CD4-positive, alpha-beta T cell treated with Interleukin-6 at 100 ng/mL for 8 hours (primary cell): ENCODE data around the gene RPS27A.
"Not testable (repeated sequence)": the region's sequence is repeated elsewhere in the genome, so short reads cannot be mapped to it uniquely, and the experiment has no call there.

Source experiments
- DNase-seq: peaks from one replicate; pipeline ENCODE4 v3.0.0-alpha.2; 2020; ENCODE audit warnings: mixed read lengths, low spot score

The RPS27A gene

DNA sequence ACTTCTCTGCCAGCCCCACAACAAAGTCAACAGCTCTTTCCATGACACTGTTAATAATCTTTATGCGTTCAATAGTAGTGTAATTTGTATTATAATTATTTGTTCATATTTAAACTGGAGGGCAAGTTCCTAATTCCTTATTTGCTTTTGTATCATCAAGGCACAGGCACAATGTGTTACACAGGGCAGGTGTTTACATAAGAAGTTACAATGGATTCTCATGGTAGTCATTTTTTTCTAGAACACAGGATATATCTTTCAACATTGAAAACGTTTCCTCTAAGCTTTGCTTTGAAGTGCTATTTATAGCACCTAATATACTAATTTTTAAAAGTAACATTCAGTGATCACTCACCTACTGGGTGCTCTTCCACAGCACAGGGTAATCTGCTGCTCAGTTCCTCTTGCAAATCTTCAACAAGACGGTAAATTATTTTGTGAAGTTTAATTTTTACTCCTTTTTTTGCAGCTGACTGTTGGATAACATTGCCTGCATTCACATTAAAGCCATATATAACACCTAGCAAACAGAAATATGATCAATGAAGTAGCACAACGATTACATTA lies 7.3 kb downstream of the RPS27A start:
- no peak for DNase-seq

DNA sequence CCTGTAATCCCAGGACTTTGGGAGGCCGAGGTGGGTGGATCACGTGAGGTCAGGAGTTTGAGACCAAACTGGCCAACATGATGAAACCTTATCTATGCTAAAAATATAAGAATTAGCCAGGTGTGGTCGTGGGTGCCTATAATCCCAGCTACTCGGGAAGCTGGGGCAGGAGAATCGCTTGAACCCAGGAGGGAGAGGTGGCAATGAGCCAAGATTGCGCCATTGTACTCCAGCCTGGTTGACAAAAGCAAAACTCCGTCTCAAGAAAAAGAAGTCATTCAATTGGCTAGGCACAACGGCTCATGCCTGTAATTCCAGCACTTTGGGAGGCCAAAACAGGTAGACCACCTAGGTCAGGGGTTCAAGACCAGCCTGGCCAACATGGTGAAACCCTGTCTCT lies 9.1 kb downstream of the RPS27A start:
- not testable (repeated sequence) for DNase-seq

DNA sequence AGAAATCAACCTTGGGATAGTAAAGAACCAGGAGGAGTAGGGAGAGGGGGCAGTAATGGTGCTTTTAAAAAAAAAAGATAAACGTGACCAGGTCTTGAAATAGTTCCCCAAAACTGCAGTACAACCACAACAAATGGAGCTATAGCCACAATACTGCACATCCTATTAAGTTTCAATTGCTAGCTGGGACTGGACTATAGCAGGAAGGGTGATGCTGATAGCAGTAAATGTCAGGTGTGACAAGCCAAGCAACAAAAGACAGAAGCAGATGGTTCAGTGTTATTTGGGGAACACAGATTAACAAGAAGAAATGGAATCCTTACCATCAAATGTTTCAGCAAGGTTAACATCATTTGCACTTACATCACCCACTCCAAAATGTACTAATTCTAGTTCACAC lies 10.1 kb downstream of the RPS27A start:
- no peak for DNase-seq

DNA sequence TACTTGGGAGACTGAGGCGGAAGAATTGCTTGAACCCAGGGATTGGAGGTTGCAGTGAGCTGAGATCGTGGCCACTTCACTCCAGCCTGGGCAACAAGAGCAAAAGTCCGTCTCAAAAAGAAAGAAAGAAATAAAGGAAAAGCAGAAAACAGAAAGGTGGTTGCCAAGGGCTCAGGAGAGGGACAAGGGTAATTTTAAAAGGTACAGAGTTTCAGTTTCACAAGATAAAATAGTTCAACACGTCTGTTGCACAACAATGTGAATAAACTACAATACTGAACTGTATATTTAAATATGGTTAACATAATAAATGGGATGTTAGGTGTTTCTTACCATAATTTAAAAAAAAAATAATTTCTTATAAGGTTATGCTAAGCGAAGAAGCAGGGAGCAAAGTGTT lies 12.9 kb downstream of the RPS27A start:
- DNase-seq = no peak

DNA sequence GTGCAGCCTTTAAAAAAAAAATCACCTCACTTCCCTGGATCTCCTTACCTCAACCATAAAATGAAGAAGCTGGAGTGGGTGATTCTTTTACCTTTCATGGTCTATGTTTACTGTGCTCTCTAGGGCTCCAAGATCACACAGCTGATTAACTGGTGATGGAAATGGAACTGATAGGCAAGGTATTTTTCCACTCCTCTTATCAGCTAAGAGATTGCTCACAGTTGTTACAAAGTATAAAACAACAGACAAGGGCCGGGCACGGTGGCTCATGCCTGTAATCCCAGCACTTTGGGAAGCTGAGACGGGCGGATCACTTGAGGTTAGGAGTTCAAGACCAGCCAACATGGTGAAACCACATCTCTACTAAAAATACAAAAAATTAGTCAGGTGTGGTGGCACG lies 14.5 kb downstream of the RPS27A start:
- DNase-seq = no peak

DNA sequence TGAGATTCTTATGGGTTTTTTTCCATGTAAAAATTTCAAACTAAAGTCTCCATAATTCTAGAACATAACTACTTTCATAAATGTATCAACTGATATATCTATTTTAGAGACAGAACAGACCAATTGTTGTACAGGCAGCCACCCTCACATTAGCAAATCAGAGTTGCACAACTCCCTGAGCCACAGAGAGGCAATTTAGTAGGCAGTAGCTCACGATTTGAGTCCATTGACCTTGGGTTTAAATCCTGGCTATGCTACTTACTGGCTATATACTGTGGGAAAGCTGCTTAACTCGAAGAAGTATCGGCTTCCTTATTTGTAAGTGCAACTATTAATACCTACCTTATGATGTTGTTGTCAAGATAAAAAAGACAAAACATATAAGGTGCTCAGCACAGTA lies 20.3 kb downstream of the RPS27A start:
- DNase-seq = no peak

DNA sequence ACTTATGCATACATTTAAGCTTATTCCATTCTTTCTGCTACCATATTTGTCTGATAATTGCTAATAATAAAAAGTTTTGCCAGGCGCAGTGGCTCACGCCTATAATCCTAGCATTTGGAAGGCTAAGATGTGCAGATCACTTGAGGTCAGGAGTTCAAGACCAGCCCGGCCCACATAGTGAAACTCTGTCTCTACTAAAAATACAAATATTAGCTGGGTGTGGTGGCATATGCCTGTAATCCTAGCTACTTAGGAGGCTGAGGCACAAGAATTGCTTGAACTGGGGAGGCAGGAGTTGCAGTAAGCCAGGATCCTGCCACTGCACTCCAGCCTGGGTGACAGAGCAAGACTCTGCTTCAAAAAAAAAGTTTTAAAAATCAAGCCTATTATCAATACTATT lies 27.1 kb downstream of the RPS27A start:
- not testable (repeated sequence) for DNase-seq

DNA sequence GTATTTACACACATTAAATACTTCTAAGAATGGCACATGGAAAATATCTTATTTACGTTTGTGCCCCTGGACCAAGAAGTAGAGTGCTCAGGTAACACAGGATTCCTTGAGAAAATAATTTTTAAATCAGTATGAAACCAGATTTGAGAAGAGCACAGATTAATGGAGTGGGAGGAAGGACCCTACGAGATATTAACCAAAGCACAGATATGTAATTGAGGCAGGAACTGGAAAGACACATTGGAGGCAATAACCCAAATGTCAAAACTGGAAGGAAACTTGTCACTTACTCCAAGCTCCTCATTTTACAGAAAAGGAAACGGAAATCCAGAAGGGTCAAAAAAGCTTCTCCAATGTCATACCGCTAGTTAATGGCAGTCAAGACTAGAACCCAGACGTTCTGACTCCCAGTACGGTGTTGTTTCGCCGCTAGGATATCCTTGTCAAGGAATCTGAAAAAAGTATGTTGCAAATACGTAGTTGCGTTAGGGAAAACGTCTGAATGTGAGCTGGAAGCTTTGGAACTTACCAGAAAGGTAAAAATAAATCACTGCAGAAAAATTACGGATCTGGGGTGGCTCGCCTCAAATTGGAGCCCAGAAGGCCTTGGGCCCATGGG lies 35.9 kb downstream of the RPS27A start:
- no peak for DNase-seq

DNA sequence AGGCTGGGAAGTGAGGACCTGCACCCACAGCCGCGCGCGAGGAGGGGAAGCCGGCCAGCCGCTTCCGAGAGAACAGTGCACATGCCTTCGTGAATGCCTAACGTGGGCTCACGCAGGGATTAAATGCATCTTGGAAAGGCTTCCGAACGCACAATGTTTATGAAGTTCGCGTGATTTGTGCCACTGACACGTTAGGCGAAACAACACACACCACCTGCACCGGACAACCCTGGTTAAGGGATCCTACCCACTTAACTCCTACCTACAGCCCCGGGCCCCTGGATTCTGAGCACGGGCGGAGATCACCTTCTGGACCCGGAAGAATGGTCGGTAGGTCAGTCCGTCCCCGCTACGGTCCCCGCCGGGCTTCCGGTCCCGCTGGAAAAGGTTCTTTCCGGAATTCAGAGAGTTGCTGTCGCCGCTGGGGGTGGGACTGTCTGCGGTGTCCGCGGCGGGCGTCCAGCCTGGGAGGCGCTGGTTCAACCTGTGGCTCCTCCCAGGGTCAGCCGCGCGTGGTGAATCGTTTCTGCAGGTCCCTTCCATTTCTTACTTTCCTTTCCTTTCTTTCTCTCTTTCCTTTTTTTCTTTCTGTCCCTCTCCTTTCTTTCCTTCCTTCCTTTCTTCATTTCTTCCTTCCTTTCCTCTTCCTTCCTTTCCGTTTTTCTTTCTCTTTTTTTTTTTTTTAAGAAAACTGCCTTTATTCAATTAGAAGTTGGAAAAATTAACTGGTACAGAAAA lies 36.6 kb downstream of the RPS27A start, which contains the start of gene MTIF2:
Gene MTIF2 (minus strand): TSS at position 325 of the 738 bp plus-strand sequence. CDS start 5,373 bp downstream, outside the sequence.
- DNase-seq = peak; percentile 79

DNA sequence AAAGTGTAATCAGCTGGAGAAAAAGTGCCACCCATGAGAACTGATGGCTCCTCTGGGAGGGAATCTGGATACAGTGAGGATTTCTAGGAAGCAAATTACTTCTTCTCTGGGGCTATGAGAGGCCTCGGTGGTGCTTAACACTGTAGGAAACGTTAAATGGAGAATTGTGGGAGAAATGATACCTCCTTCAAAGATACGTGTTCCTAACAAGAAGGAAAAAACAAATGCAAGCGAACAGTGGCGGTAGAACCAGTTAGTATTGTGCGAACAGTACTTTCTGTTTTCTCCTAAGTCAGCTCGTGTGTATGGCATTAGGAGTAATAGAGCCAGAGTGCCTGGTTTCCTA lies 37.1 kb downstream of the RPS27A start:
- DNase-seq = no peak

DNA sequence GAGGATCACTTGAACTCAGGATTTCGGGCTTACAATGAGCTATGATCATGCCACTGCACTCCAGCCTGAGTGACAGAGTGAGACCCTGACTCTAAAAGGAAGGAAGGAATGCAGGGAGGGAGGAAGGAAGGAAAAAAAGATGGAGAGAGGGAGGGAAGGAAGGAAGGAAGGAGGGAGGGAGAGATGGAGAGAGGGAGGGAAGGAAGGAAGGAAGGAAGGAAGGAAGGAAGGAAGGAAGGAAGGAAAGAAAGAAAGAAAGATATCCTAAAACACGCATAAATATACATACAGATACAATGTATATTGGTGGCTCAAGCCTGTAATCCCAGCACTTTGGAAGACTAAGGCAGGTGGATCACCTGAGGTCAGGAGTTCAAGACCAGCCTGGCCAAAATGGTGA lies 41.9 kb downstream of the RPS27A start:
- DNase-seq = not testable (repeated sequence)

DNA sequence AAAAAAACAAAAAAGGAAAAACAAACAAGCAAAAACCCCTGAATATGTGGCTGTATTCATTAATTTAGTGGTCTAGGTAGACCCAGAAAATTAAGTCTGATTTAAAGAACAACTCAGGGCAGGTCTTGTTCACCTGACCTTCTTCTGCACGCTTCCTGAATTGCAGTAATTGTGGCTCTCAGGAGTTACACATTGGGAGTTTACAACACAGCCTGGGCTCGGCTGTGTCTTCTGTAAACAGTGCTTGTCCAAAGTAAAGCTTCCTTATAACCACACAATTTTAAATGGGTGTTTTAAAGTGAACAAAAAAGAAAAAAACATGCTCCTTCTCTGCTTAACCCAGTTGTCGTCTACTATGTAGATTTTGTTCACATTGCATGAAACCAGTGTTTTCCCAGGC lies 44.8 kb downstream of the RPS27A start:
- no peak for DNase-seq

DNA sequence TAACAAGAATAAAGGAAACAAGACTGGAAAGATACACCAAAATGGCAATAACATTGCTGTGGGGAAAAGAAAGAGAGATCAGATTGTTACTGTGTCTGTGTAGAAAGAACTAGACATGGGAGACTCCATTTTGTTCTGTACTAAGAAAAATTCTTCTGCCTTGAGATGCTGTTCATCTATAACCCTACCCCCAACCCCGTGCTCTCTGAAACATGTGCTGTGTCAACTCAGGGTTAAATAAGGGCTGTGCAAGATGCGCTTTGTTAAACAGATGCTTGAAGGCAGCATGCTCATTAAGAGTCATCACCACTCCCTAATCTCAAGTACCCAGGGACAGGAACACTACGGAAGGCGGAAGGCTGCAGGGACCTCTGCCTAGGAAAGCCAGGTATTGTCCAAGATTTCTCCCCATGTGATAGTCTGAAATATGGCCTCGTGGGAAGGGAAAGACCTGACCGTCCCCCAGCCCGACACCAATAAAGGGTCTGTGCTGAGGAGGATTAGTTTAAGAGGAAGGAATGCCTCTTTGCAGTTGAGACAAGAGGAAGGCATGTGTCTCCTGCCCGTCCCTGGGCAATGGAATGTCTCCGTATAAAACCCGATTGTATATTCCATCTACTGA lies 46.8 kb downstream of the RPS27A start:
- not testable (repeated sequence) for DNase-seq

DNA sequence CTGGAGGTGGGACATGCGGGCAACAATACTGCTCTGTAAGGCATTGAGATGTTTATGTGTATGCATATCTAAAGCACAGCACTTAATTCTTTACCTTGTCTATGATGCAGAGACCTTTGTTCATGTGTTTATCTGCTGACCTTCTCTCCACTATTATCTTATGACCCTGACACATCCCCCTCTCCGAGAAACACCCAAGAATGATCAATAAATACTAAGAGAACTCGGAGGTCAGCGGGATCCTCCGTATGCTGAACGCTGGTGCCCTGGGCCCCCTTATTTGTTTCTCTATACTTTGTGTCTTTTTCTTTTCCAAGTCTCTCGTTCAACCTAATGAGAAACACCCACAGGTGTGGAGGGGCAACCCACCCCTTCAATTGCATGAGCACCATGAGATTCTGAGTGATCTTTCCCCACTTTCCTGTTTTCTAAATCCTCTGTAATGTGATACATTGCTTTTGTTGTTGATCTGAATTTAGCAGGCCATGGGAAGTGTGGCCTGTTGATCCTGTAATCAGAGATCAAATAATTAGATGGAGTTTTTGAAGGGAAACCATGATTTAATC lies 47.5 kb downstream of the RPS27A start:
- DNase-seq = not testable (repeated sequence)

DNA sequence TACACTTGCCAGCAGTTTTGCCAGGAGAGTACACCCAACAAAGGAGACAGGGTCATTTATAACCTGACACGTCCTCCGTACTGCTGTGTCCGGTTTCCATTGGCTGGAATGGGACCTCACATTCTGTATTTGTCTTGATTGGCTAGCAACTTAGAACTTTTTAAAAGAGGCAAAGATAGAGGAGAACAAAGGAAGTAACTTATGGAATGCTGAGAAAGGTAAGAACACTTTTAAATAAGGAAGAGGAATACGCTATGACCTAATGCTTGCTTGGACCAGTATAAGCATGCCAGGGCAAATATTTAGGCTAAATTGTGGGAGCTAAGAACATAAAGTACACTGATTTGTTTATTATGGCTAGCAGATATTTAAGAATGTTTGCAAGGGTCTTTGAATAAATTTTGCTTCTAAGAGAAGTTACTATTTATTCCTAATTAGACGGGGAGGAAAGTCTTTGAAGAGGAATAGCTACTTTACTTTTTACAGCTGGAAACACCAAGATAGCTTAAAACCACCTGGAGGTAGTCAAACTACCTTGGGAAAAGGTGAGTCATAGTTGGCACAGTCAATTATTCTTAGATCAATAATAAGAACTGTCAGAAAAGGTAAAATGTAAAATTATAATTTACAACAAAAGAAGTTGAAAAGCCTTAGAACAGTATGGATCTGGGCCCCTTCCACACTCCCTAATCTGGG lies 48.5 kb downstream of the RPS27A start:
- not testable (repeated sequence) for DNase-seq

DNA sequence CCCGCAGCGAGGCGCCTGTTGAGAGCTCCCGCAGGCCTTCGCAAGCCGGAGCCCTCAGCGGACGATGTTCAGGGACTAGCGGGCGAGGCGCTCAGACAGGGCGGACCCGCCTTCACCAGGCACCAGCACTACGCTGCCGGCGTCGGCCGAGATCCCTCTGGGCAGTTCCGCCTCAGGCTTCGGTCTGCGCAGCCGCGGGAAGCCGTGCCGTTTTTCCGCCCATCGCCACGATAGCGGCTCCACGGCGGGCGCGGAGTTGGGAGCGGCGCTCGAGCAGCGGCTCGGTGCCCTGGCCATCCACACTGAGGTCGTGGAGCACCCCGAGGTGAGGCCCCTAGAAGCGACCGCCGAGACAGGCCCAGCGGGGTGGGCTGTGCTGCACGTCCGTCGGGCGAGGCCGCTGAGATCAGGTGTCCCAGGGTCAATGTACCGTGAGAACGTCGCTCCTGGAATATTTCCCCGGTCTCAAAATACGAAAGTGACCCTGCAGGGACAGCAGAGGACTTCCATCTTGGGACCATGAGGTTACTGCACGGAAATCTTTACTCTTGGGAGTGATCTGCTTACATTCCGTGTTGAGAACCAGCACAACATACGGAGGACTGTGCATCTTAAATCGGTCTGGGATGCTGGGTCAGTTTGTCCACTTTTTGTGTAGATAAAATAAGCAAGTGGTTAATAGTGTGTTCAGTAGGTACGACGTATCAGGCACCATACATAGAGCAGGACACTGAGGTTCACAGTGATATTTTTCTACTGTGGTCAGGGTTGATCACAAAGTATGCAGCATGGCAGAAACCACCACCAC lies 49.8 kb downstream of the RPS27A start:
- DNase-seq = peak; percentile 87

DNA sequence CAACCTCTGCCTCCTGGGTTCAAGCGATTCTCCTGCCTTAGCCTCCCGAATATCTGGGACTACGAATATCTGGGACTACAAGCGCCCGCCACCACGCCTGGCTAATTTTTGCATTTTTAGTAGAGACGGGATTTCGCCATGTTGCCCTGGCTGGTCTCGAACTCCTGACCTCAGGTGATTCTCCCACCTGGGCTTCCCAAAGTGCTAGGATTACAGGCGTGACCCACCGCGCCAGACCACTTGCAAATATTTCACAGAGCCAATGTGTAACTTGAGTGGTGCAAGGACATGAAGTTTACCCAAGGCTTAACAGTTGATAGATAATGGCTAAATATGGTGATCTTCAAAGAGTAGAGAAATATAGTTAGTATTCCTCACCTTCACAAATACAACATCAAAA lies 50.6 kb downstream of the RPS27A start:
- DNase-seq = no peak
